Upper lobe of left lung (tissue), 6 donors: ENCODE measurements around the gene OCSTAMP. TPM values are rescaled to one million over a fixed set of nuclear protein-coding genes. Genes with fewer than 3 reads are reported as not detected.

Source experiments
- ATAC-seq, 2 donors: fragments of 200-7000 bp; cut with Tn5 transposase; one replicate each; pipeline ENCODE4 v1.9.1; 2022; ENCODE audit warnings: mild to moderate bottlenecking in 2 of 2, moderate library complexity in 2 of 2; ENCODE audit not compliant: low FRiP score in 2 of 2
- DNase-seq, 2 donors: peaks; one replicate each; pipeline ENCODE4 v3.0.0-alpha.2; 2019 to 2020
- H3K27ac ChIP-seq, 4 donors: fragments of 200-600 bp; sonication (generic); one replicate each; pipeline ENCODE4 v1.5.1; 2016 to 2019
- H3K27me3 ChIP-seq, 4 donors: fragments of 200-600 bp; sonication (generic); one replicate each; pipeline ENCODE4 v1.5.1; 2017 to 2019
- H3K36me3 ChIP-seq, 4 donors: fragments of 200-600 bp; sonication (generic); one replicate each; pipeline ENCODE4 v1.5.1; 2016 to 2019
- H3K4me1 ChIP-seq, 4 donors: fragments of 200-600 bp; sonication (generic); one replicate each; pipeline ENCODE4 v1.5.1; 2018 to 2019
- H3K4me3 ChIP-seq, 4 donors: fragments of 200-600 bp; sonication (generic); one replicate each; pipeline ENCODE4 v1.5.1; 2017 to 2019; ENCODE audit warnings: mild to moderate bottlenecking in 2 of 4, moderate library complexity in 1 of 4
- H3K9me3 ChIP-seq, 4 donors: fragments of 200-600 bp; sonication (generic); one replicate each; pipeline ENCODE4 v1.5.1; 2018 to 2019
- CTCF ChIP-seq, 6 experiments: fragments of 450-650 bp in 4 of 6; fragments of 200-600 bp in 2 of 6; sonication (generic) in 2 of 6; IDR thresholded peaks; one replicate each; pipeline ENCODE4 v1.5.1; 2016 to 2019; ENCODE audit warnings: antibody characterized with exemption in 6 of 6
- EP300 ChIP-seq, 4 donors: sonication (generic); formaldehyde crosslinking; IDR thresholded peaks; one replicate each; pipeline ENCODE4 v1.5.1; 2017; ENCODE audit warnings: antibody characterized with exemption in 4 of 4, control low read depth in 2 of 4
- POLR2A ChIP-seq, 4 donors: fragments of 450-650 bp; IDR thresholded peaks; one replicate each; pipeline ENCODE4 v1.5.1; 2016 to 2017; ENCODE audit warnings: antibody characterized with exemption in 4 of 4, mild to moderate bottlenecking in 2 of 4
- POLR2AphosphoS5 ChIP-seq, 2 donors: sonication (generic); formaldehyde crosslinking; IDR thresholded peaks; one replicate each; pipeline ENCODE4 v1.5.1; 2017; ENCODE audit warnings: antibody characterized with exemption in 2 of 2
- WGBS, 2 donors: methylation state at CpG; one replicate each; pipeline ENCODE4 v1.1.5; 2017 to 2018; 5-methylcytosine and 5-hydroxymethylcytosine counted together
- total RNA-seq, 6 donors: library from RNA; depleted of rRNA in 4 of 6; stranded (reverse); fragments of >200 nt in 4 of 6; gene quantifications; one replicate each; pipeline versions ENCODE4 v1.1.0 to v1.2.1, GENCODE V29; 2016 to 2021
- donor health status: DM: no; HTN: no; CAD: no; lungs with moderate emphysema.
- donor health status: DM: no; HTN: yes; CAD: no; lungs with severe emphysema.

Gene OCSTAMP
- total RNA-seq, 6 donors from 2014 or later = not detected

GRCh38 chr20:46555370-46555956, 5.0 kb upstream of the OCSTAMP start:
- no peak for DNase-seq
- 80 to 81% methylated on average over 4 of the region's 4 CpGs for WGBS, 2 donors
- TF ChIP-seq POLR2AphosphoS5 (IDR thresholded peaks at IDR 0.05) (no peak), POLR2A (IDR thresholded peaks at IDR 0.05) (no peak), CTCF (IDR thresholded peaks at IDR 0.05) (no peak), EP300 (IDR thresholded peaks at IDR 0.05) (no peak)
- H3K9me3 ChIP-seq = no peaks in the 10 kb centered on the region
- H3K36me3 ChIP-seq = no peaks in the 10 kb centered on the region
- H3K27ac ChIP-seq = no peak overlapping the region
- ATAC-seq = no peak
- no peaks in the 10 kb centered on the region for H3K27me3 ChIP-seq
- H3K4me1 ChIP-seq = peaks cover 0 to 5% (median 2%) of the 10 kb centered on the region in 4 donors
- no peak overlapping the region for H3K4me3 ChIP-seq

- ATAC-seq = no peak
- H3K4me3 ChIP-seq = no peak overlapping the region
- no peaks in the 10 kb centered on the region for H3K36me3 ChIP-seq
- TF ChIP-seq CTCF (IDR thresholded peaks at IDR 0.05) (no peak), POLR2AphosphoS5 (IDR thresholded peaks at IDR 0.05) (no peak), POLR2A (IDR thresholded peaks at IDR 0.05) (no peak), EP300 (IDR thresholded peaks at IDR 0.05) (no peak)
- WGBS, 2 donors = 74 to 78% methylated on average over 3 of the region's 3 CpGs
- no peak for DNase-seq
- peaks cover 0 to 5% (median 2%) of the 10 kb centered on the region in 4 donors for H3K4me1 ChIP-seq
- no peaks in the 10 kb centered on the region for H3K9me3 ChIP-seq
- no peaks in the 10 kb centered on the region for H3K27me3 ChIP-seq
- H3K27ac ChIP-seq = no peak overlapping the region
Observed at GRCh38 chr20:46554828-46555227, 4.4 kb upstream of the OCSTAMP start.

GRCh38 chr20:46553926-46554325, 3.5 kb upstream of the OCSTAMP start:
- 81 to 88% methylated on average over 3 of the region's 3 CpGs for WGBS, 2 donors
- TF ChIP-seq EP300 (IDR thresholded peaks at IDR 0.05) = no peak
- TF ChIP-seq POLR2A (IDR thresholded peaks at IDR 0.05) = no peak
- no peak for TF ChIP-seq CTCF (IDR thresholded peaks at IDR 0.05)
- no peak for TF ChIP-seq POLR2AphosphoS5 (IDR thresholded peaks at IDR 0.05)
- DNase-seq (no peak), ATAC-seq (no peak)
- no peaks in the 10 kb centered on the region for H3K9me3 ChIP-seq
- H3K27ac ChIP-seq = no peak overlapping the region
- H3K36me3 ChIP-seq = no peaks in the 10 kb centered on the region
- H3K27me3 ChIP-seq = no peaks in the 10 kb centered on the region
- no peak overlapping the region for H3K4me3 ChIP-seq
- peaks cover 0 to 5% (median 2%) of the 10 kb centered on the region in 4 donors for H3K4me1 ChIP-seq

- Histone ChIP-seq H3K4me1 (peaks cover 0 to 5% (median 2%) of the 10 kb centered on the region in 4 donors), H3K27me3 (no peaks in the 10 kb centered on the region), H3K36me3 (no peaks in the 10 kb centered on the region), H3K27ac (no peak overlapping the region), H3K9me3 (no peaks in the 10 kb centered on the region), H3K4me3 (no peak overlapping the region)
- WGBS, 2 donors = 58 to 67% methylated on average over 4 of the region's 4 CpGs
- DNase-seq (no peak), ATAC-seq (no peak)
- TF ChIP-seq POLR2AphosphoS5 (IDR thresholded peaks at IDR 0.05) (no peak), EP300 (IDR thresholded peaks at IDR 0.05) (no peak), POLR2A (IDR thresholded peaks at IDR 0.05) (no peak), CTCF (IDR thresholded peaks at IDR 0.05) (no peak)
Observed at GRCh38 chr20:46552460-46553420, 2.3 kb upstream of the OCSTAMP start.
